T follicular helper cell (primary cell): ENCODE measurements around the gene MYH10.
"Not testable (repeated sequence)": the region's sequence is repeated elsewhere in the genome, so short reads cannot be mapped to it uniquely, and the experiment has no call there.

ENCODE experiments used
- DNase-seq: peaks from one replicate; pipeline ENCODE4 v3.0.0-alpha.2; 2020; ENCODE audit warnings: low read depth

Gene MYH10

DNA sequence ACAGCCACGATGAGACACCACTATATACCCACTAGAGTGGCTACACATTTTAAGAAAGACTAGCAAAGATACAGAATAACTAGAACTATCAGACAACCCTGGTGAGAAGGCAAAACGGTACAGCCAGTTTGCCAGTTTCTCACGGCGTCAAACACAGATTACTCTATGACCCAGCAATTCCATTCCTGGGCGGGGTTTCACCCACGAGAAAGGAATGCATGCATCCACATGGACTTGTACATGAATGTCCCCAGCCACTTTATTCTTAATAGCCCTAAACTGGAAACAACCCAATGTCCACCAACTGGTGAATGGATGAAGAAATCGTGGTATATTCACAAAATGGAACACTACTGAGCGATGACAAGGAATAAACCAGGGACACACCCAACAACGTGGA is 74.5 kb downstream of the MYH10 start:
- no peak for DNase-seq

GRCh38 chr17:8555062-8555461 is 75.5 kb downstream of the MYH10 start:
- no peak for DNase-seq

DNA sequence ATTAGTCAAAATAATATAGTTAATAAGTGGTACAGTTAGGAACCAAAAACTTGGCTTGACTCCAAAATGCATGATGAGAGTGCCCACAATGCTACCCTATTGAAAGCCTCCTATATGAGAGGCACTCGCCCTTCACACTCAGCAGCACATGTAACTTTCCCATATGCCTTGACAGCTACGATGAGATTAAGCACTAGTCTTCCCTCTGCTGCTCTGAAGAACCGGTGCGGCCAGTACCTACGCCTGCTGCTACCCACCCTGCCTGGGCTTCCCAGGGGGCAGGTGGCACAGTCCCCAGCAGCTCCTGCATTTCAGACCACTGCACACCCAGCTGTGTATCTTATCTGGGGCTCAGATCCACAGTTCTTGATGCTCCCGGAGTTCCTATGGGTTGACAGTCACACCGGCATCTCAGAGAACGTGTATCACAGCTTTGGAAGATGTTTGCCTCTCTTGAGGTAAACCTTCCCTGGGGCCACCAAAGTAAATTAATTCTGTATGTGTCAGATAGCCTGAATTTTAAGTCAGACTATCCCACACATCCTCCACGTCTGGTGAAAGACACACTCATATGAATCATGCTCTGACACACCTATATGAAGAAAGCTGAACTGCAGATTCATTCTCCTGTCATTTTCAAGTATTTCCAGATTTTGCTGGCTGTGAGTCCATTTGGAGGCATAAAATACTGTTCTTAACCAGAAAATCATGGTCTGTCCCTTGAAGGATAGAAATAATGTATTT is 77.8 kb downstream of the MYH10 start:
- no peak for DNase-seq

DNA sequence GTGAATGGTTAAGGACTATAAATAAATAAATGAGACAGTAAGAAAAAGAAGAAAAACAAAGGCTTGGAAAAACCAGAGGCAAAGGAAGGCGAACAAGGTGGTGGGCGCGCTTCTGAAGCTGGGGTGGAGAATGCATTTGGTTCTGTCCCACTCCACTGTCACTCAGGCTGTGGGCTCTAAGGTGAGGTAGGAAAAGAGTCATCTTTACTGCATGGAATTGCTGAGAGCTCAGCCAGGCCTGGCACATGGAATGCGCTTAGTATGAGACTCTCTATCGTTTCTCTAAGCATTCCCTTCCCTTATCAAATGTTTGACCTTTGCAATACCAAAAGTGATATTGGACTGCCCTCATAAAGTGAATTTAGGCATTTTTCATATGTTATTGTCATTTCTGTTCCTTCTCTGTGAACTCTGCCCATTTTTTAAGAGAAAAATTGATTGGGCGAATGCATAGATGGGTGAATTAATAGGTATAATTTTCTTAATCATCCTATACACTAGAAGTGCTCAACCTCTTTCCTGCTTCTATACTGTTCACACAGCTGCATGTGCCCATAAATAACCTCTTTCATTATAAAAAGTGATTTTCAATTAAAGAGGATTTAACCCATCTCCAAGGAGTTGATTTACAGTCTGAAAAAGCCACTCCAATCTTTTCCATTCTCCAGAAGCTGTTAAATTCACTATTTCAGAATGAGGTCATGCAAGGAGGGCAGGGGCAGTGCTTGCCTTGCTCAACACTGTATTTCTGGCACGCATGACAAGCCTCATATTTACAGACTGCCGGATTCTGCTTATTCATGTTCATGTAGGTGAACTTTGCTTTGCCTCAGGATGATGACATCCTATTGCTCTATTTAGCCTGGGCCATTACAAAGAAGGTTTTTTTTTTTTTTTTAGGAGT is 87.7 kb downstream of the MYH10 start:
- DNase-seq: no peak

- DNase-seq: not testable (repeated sequence)
Observed at GRCh38 chr17:8539976-8540375, 90.5 kb downstream of the MYH10 start.

DNA sequence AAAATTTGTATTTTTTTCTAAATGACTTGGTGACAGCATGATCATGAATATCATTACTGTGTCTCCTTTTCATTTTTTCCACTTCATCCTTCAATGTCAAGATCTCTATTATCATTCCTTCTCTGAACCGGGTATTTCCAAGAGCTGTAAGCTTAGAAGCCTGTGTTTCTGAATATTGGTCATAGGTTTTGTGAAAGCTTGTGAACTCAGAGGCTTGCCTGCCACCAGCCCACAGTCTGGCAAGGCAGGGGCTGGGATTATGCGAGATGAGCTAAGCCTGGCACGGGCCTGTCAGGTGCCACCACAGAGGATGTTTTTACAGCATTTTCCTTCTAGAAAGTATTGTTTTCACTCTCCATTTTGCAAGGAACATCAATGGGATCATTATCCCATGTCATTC is 92.8 kb downstream of the MYH10 start:
- DNase-seq: no peak

DNA sequence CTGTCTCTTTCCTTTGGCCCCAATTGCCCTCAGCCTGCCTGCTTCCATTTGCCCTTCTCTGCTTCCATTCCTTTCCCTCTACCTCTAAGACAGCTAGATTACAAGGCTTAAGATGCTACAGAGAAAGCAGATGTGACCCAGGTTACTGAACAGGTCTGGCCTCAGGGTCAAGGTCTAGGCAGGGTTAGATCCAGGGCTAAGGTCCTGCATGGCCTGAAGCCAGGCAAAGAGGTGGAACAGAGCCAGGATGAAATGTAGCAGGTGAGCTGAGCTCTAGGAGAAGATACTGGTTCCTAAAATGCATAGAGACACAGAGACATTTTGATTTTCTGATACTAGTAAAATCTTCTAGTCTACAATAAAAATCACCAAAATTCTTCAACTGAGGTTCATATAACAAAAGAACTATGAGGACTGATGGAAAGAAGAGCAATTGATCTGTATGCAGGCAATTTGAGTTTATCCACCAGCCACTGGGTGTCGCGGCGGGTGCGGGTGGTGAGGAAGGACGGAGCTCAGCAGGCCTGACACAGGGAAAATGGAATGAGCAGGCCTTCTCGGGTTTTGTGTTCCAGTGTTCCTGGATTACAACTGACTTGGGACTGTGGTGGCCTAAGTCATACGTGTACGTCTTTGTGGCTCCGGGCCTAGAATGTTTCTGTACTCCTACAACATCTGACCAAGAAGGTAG is 95.9 kb downstream of the MYH10 start:
- DNase-seq: no peak

DNA sequence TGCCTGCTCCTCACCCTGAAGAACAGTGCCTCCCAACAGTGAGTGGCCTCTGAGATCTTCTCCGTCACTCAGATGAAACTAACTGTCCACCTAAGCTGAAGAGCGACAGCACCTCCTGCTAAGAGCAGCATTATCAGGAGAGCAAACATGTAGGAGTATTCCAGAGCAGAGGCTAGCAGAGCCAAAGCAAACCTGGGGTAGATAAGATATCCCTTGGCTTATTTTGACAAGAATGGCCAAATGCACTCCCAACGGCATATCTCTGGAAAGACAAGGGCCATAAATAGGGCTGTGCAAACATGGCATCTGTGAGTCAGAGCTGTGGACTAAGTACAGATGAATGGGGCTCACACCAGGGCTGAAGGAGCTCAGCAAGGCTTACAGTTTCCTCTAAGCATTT is 98.5 kb downstream of the MYH10 start:
- DNase-seq: no peak

DNA sequence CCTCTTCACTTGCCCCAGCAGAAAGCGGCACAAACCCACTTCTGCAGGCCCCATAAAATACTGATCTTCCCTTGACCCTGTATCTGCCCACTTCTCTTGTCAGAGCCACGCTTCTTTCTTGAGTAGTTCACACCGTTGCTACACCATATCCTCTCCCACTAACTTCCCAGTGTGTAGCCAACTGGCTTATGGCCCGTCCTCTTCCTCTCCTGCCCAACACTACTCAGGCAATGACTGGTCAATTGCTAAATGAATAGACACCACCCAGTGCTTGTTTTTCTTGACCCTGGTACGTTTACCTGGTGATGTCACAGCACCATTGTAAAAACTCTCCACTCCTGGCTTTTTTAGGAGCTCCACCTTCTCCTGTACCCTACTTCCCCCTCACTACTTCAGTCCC is 107.9 kb downstream of the MYH10 start:
- DNase-seq: no peak

GRCh38 chr17:8520981-8521380 is 109.5 kb downstream of the MYH10 start:
- no peak for DNase-seq

DNA sequence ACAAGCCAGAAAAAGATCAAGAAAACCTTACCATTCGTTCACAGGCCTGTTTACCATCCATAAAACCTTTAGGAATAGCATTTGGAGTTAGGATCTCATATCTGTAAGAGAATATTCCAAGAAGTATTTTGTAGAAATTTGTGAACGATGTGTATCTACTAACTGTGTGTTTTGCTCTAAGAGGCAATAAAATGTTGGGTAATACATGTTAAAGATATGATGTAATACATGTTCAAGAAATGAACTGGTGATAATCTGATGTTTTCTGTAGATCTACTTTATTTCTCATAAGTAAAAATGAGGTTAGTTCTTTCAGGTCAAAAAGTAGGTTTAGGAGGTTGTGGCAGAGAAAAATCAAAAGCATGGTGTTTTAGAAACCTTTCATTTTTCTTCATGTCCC is 111.7 kb downstream of the MYH10 start:
- DNase-seq: no peak

- no peak for DNase-seq
Observed at GRCh38 chr17:8518326-8518725, 112.2 kb downstream of the MYH10 start.

DNA sequence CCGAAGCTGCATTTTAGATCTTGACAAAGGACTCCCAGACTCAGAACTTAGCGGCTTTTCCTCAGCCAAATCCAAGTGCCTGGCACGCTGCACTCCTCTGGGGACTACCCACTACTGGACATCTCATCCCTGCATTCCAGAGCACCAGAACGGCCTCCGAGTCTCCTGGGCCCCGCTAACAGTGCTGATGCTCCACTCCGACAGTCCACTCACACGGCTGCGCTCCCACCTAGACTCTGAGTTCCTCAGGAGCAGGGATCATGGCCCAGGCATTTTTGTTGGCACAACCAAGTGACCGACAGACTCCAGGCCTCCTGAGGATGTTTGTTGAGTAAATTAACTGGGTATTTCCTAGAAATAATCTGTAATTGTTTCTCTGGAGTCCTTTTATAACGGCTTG is 115.7 kb downstream of the MYH10 start:
- DNase-seq: no peak

GRCh38 chr17:8506145-8506544 is 124.4 kb downstream of the MYH10 start:
- no peak for DNase-seq

DNA sequence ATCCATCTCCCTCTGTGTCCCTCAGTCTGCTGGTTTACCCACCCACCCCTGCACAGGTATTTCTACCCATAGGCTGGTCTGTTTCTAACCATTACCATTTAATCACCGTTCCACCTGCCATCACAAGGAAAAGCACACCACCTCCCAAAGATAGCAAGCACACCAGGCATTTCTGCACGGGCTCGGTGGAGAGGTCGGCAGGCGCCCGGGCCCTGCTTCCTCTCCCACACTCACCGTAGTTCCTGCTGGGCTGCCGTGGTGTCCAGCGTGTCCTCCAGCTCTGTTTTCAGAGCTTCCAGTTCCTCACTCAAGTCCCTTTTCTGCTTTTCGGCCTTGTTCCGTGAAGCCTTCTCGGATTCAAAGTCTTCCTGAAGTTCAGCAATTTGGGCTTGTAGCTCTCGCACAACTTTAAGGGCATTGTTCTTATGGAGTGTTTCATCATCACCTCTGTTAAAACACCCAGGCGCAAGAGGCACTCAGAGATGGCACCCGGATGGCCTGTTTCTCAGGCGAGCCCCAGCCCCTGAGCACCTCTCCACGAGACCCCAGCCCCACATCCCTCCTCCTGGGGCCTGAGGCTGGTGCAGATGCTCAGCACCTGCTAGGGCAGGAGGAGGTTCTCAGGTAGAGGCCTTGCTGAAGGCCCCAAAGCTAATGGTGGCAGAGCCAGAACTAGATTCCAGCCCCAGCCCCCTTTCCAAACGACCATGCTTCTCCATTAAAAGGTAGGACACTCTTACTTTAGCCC is 125.9 kb downstream of the MYH10 start:
- no peak for DNase-seq

GRCh38 chr17:8503807-8504206 is 126.7 kb downstream of the MYH10 start:
- no peak for DNase-seq

DNA sequence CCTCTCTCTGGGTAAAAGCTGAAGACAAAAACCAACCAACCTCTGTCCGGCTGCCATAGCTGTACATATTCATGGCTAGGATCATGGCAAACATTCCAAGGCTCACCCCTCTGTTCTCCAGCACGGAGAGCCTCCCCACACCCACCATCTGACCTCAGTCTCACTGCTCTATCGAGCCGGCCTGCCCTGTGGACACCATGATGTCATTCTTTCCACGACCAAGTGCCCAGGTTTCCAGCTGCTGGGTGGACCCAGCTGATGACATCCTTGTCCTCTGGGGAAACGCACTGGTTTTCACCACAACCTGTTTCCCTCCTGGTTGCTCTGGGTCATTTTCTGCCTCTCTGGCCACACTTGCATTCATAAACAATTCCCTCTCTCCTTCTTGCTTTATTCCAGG is 127.2 kb downstream of the MYH10 start:
- no peak for DNase-seq

DNA sequence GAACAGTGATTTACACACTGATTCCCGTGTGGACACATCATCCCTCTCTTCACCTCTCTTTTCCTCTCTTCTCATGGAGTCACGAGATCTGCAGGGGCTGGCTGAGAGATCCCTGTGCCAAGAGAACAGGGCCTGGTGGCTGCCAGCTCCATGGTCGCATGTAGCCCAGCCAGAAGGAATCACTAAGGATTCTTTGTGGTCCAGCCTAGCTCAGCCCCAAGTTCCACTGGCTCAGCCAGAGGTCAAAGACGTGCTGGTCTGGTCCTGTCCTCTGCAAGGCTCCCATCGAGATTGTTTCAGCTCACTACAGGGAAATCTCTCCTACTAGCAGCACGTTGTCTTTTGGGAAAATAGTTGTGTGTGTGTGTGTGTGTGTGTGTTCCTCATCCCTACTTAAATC is 128.4 kb downstream of the MYH10 start:
- DNase-seq: no peak

DNA sequence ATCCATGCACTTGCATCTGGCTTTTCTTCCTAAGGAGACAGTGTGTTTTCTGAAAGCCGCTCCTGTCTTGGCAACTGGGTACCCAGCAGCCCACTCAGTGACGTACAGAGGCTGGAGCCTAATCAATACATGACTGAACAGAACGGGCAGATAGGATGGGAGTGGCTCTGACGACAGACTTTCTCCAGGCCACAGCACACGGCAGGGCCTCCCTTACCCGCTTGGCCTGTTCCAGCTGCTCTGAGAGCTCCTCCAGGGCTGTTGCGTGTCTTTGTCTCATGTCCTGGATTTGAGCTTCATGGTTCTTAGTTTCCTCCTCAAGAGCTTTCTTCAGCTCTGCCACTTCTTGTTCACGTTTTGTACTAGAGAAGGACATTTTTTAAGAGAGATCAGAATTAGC is 129.9 kb downstream of the MYH10 start:
- DNase-seq: no peak

DNA sequence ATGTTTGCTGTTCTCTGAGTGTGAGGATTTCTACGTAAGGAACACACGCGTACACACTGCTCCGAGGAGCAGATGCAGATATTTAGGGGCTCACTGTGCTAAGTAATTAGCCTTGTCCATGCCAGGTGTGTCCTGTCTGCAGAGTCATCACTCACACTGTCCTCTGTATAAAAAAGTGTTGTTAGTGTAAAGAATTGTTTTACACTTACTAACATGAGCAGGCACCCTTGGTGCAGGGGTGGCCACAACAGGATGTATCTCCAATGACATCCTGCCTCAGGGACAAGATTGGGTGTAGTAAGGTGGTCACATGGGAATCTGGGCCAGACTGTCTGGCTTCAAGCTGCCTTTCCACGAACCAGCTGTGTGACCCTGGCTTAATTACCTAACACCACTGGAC is 130.9 kb downstream of the MYH10 start:
- DNase-seq: no peak

DNA sequence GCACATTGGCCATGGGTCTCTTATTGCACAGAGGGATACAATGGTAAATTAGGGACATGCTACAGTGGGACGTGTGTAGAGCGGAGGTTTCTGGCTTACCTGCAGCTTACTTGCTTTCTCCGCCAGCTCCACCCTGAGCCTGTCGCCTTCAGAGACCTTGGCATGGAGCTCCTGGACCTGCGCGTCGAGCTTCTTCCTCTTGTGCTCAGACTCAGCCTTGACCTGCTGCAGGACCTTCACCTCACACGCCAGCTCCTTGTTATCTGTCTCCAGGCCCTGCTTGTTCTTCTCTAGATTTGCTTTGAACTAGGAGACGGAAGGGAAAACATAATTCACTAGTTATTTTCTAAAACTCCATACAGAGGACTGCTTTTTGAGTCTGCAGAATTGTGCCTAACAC is 131.4 kb downstream of the MYH10 start:
- DNase-seq: no peak

DNA sequence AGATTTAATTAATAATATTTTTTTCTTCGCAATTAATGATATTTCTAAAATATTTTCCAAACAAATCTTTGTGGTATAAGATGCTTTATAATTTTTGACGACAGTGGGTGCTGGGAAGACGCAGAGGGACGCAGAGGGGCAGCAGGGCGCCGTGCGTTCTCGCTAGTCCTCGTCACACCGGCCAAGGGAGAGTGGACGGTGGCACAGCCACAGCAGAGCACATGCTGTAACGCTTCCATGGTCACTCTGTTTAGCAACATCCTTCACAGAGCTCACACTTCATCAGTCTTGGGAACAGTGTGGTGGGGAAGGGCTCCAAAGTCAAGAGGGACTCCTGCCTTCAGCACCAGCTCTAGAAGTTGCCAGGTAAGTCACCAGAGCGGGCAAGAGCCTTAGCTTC is 134.4 kb downstream of the MYH10 start:
- no peak for DNase-seq
